ENCODE results near the gene TDRD9.

Gene TDRD9

DNA sequence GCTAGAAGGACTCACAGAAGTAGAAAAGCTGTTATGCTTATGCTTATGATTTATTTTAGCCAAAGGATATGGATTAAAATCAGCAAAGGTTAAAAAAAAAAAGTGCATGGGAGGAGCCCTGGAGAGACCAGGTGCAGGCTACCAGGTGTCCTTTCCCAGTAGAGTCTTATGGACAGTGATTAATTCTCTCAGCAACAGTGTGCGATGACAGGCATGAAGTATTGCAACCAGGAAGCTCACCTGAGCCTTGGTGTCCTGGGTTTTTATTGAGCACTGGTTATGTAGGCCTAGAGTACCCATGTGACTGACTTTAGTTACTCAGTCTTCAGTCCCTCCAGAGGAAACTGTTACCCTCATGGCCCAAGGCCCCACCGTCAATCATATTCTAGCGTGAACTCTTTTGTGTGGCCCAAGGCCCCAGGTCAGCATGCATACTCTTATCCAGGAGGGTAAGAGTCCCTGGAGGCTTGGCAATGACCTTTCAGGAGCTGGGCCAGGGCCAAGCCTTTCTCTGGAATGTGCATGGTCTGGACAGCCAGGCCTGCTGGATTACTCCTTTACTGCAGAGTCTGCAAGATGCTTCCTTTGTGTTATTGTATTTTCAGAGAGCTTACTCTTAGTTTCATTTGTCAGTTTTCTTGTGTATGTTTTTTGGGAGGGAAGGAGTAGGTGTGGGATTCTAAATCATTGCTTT lies 83.7 kb downstream of the TDRD9 start:
- no peak for TF ChIP-seq CTCF (IDR thresholded peaks at IDR 0.05; ENCODE audit: extremely low read depth, missing control alignments)
- no peak for DNase-seq (ENCODE audit: low spot score)

DNA sequence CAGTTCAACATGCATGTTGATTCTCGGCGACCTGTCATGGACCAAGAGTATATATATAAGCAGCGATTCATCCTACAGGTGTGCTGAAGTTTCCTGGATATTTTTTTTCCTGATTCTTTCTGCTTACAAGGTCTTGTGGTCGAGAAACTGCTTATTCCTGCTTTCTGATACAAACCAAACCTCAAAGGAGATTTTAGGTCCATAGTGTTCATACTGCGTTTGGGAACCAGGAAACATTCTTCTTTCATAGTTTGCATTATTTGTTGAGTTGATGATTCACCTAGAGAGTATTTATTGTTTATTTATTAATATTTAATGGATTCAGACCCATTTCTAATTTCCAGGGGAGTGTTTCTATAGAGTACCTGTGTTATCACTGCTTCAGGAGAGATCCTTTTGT lies 86.5 kb downstream of the TDRD9 start:
- DNase-seq (ENCODE audit: low spot score) = no peak
- TF ChIP-seq CTCF (IDR thresholded peaks at IDR 0.05; ENCODE audit: extremely low read depth, missing control alignments) = no peak

DNA sequence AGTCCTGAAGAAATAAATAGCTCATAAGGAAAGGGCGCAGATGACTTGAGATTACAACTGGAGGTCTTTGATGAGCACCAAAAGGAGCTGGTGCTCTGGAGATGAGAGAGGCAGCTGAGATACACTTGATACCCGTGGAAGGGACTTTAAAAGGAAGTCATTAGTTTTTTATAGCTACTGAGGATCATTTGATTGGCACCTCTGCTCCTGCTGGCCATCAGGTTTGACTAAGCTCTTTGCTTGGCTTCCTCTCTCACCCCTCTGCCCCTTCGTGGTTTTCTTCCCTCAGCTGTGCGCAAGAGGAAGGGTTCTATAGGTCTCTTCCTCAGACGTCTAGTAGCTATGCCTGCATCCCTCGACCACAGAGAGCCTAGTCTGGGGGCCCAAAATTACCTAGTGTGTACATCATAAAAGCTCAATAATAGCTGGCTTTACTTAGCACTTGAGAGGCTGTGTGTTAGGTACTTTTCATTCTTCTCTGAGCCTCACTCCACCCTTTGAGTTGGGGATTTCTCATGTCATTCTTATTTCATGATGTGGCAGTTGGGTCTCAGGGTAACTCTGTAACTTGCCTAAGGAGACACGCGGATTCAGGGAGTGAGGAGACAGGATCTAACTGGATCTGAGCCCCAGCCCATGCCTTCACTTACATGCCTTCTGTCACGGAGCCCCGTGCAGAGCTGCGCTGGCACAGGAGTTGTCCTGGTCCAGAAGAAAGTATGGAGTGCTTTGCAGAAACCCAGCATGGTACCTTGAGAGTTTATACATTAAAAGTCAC lies 88.8 kb downstream of the TDRD9 start:
- no peak for DNase-seq (ENCODE audit: low spot score)
- TF ChIP-seq CTCF (IDR thresholded peaks at IDR 0.05; ENCODE audit: extremely low read depth, missing control alignments) = no peak

DNA sequence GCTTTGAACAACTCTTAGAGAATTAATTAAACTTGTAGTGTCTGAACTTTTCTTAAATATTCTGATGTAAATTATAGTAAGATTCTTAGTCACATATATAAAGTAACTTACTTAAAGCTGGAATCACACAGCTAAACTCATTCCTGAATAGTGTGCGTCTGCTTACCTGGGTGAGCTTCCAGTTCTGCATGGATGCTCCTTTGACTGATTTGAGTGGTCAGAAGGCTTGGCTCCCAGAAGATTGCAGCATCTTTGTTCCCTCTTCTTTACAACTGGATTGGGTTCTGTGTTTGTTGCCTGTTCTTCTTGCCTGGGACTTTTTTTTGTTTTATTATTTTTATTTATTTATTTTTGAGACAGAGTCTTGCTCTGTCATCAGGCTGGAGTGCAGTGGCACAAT lies 90.8 kb downstream of the TDRD9 start:
- TF ChIP-seq CTCF (IDR thresholded peaks at IDR 0.05; ENCODE audit: extremely low read depth, missing control alignments) = no peak
- DNase-seq (ENCODE audit: low spot score) = no peak

- no peak for TF ChIP-seq CTCF (IDR thresholded peaks at IDR 0.05; ENCODE audit: extremely low read depth, missing control alignments)
These were observed 91.5 kb downstream of the TDRD9 start for GRCh38 chr14:104019806-104020205.

DNA sequence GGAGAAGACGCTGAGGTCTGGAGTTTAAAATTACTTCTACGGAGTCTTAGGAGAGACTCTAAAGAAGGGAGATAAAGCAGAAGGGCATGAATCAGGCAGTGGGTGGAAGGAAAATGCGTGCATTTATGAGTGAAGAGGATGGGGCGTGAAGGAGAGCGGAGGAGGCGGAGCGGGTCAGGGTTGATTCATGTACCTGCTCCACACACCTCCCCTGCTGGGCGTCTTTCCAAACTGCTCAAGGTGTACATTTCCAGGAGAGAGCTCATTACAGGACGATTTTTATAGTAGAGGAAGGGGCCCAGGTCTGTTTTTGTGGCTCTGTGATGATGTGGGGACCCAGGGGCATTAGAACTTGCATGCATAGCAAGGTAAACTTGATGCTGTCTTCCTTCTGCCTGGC lies 92.2 kb downstream of the TDRD9 start:
- DNase-seq (ENCODE audit: low spot score) = no peak
- TF ChIP-seq CTCF (IDR thresholded peaks at IDR 0.05; ENCODE audit: extremely low read depth, missing control alignments) = no peak

More at GRCh38 chr14:104019806-104020205, 91.5 kb downstream of the TDRD9 start:
- no peak for DNase-seq (ENCODE audit: low spot score)

DNA sequence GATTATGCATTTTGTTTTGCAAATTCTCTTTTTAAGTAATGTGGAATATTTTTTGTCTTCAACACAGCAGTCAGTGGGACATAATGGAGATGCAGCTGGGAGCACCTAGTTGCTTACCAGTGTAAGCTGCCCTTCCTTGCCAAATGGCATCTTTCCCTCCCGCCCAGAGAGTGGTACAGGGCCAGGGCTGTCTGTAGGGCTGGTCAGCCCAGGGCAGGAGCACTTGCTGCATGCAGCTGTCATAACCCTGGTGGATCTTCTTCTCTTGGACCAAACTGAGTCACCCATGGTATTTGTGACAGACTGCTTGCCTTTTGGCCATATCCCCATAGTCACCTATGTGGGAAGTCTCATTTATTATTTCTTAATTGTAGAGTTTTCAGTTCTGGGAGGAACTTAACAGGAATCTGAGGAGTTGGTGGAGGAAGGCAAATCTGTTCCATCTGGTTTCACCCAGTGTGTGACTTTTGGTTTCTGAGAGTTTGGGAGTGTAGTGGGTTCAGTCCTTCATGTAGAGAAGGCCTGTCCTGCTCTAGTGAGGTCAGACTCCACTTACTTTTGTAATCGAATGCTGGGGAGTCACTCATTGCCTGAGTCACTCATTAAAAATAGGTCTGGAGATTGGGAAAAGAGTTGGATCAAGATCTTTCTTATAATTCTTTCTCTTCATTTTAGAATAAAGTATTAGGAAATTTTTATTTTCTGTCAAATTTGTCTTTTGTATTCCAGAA lies 95.2 kb downstream of the TDRD9 start:
- no peak for TF ChIP-seq CTCF (IDR thresholded peaks at IDR 0.05; ENCODE audit: extremely low read depth, missing control alignments)
- no peak for DNase-seq (ENCODE audit: low spot score)
